ENCODE results near the gene RTKN.

Gene RTKN

GRCh38 chr2:74417197-74417596 lies 24.5 kb downstream of the RTKN start:
- DNase-seq (ENCODE audit: low read depth), result no peak

- DNase-seq (ENCODE audit: low read depth), result no peak
Observed at GRCh38 chr2:74416778-74417177, 25.0 kb downstream of the RTKN start.

- DNase-seq (ENCODE audit: low read depth), result no peak
Observed at GRCh38 chr2:74415762-74416395, 25.9 kb downstream of the RTKN start.

- DNase-seq (ENCODE audit: low read depth), result no peak
Observed at GRCh38 chr2:74414881-74415761, 26.6 kb downstream of the RTKN start.

GRCh38 chr2:74414441-74414840 lies 27.3 kb downstream of the RTKN start:
- DNase-seq (ENCODE audit: low read depth), result no peak

- DNase-seq (ENCODE audit: low read depth), result no peak
Observed at GRCh38 chr2:74413001-74413698, 28.6 kb downstream of the RTKN start.

GRCh38 chr2:74407682-74408081 lies 34.1 kb downstream of the RTKN start:
- DNase-seq (ENCODE audit: low read depth), result no peak

- DNase-seq (ENCODE audit: low read depth), result no peak
Observed at GRCh38 chr2:74406035-74406434, 35.7 kb downstream of the RTKN start.

GRCh38 chr2:74401891-74402290 lies 39.8 kb downstream of the RTKN start:
- no peak for DNase-seq (ENCODE audit: low read depth)

- DNase-seq (ENCODE audit: low read depth), result no peak
Observed at GRCh38 chr2:74399785-74400184, 42.0 kb downstream of the RTKN start.

GRCh38 chr2:74396149-74396548 lies 45.6 kb downstream of the RTKN start:
- DNase-seq (ENCODE audit: low read depth), result no peak

- no peak for DNase-seq (ENCODE audit: low read depth)
Observed at GRCh38 chr2:74393525-74393924, 48.2 kb downstream of the RTKN start.

- no peak for DNase-seq (ENCODE audit: low read depth)
Observed at GRCh38 chr2:74392449-74392743, 49.3 kb downstream of the RTKN start.

- DNase-seq (ENCODE audit: low read depth), result peak; percentile 92
Observed at GRCh38 chr2:74391580-74392448, 49.9 kb downstream of the RTKN start.

GRCh38 chr2:74391209-74391579 lies 50.5 kb downstream of the RTKN start:
- no peak for DNase-seq (ENCODE audit: low read depth)

- DNase-seq (ENCODE audit: low read depth), result no peak
Observed at GRCh38 chr2:74390606-74391005, 51.1 kb downstream of the RTKN start.

GRCh38 chr2:74387346-74387745 lies 54.4 kb downstream of the RTKN start:
- DNase-seq (ENCODE audit: low read depth), result no peak

GRCh38 chr2:74385396-74385795 lies 56.3 kb downstream of the RTKN start:
- no peak for DNase-seq (ENCODE audit: low read depth)

- DNase-seq (ENCODE audit: low read depth), result no peak
Observed at GRCh38 chr2:74384051-74384450, 57.7 kb downstream of the RTKN start.

- no peak for DNase-seq (ENCODE audit: low read depth)
Observed at GRCh38 chr2:74383254-74383653, 58.5 kb downstream of the RTKN start.

GRCh38 chr2:74381751-74382150 lies 60.0 kb downstream of the RTKN start:
- no peak for DNase-seq (ENCODE audit: low read depth)
